HCT116 (cell line): Measurements from ENCODE around the gene RASGRP2.

Experiments
- CTCF ChIP-seq, 3 experiments: fragments of 200-600 bp in 1 of 3; sonication (generic) in 1 of 3; IDR thresholded peaks in 2 of 3; conservative IDR thresholded peaks in 1 of 3; 2 replicates each; pipeline ENCODE4 v1.5.1; 2012 to 2017; ENCODE audit warnings: low read depth in 2 of 3, low read length in 2 of 3, antibody characterized with exemption in 1 of 3, borderline replicate concordance in 1 of 3, control low read depth in 1 of 3, mild to moderate bottlenecking in 1 of 3, mixed read lengths in 1 of 3, mixed run types in 1 of 3, moderate library complexity in 1 of 3; ENCODE audit not compliant: insufficient read depth in 1 of 3
- ELF1 ChIP-seq: IDR thresholded peaks from 2 replicates; pipeline ENCODE4 v1.6.1; 2012; ENCODE audit warnings: low read depth, borderline replicate concordance
- EZH2phosphoT487 ChIP-seq: fragments of 200-600 bp; IDR thresholded peaks from 2 replicates; pipeline ENCODE4 v1.6.1; 2018; ENCODE audit warnings: antibody characterized with exemption, borderline replicate concordance
- POLR2A ChIP-seq: IDR thresholded peaks from 2 replicates; pipeline ENCODE4 v1.7.0; 2011; ENCODE audit warnings: borderline replicate concordance; ENCODE audit not compliant: insufficient read depth, insufficient read length; ENCODE audit errors: extremely low read depth
- POLR2AphosphoS5 ChIP-seq: IDR thresholded peaks from 2 replicates; pipeline ENCODE4 v1.6.1; 2011; ENCODE audit warnings: mild to moderate bottlenecking, low read depth, low read length, moderate library complexity
- REST ChIP-seq: IDR thresholded peaks from 2 replicates; pipeline ENCODE4 v1.6.1; 2012; ENCODE audit warnings: low read depth
- YY1 ChIP-seq: IDR thresholded peaks from 2 replicates; pipeline ENCODE4 v1.6.1; 2011; ENCODE audit warnings: low read length, low read depth, moderate library complexity, mild to moderate bottlenecking; ENCODE audit not compliant: insufficient replicate concordance; ENCODE audit errors: extremely low read depth
- ZNF274 ChIP-seq: fragments of 200-500 bp; sonication (Bioruptor generic); IDR thresholded peaks from 2 replicates; pipeline ENCODE4 v1.6.1; 2014; ENCODE audit warnings: mild to moderate bottlenecking, low read depth, low read length, inconsistent platforms
- TF ChIP-seq, protein P1 (sequence below): IDR thresholded peaks from 2 replicates; pipeline ENCODE4 v1.6.1; 2012

DNA sequence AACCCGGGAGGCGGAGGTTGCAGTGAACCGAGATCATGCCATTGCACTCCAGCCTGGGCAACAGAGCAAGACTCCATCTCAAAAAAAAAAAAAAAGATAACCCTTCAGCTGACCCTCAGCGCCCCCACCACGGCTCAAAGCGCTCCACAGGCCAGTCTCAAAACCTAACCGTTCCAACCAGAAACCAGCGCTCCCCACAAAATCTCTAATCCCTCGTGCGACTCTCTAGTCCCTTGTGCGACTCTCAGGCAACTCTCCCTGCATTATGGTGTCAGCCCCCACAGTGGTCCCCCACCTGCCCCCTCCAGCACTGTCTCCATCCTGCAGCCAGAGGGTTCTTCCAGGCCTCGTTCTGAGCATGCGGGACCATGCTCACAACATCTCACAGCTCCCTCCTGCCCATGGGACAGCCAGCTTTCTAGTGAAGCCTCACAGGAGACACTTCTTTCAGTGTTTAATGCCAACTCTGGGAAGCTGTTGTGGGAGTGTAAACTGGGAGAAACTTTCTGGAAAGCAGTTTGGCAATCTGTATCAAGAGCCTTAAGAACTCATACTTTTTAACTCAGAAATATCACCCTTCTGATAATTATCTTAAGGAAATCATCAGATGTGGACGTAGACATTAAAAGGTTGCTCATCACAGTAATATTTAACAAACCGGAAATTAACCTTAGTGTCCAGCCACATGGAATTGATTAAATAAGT is 4.2 kb upstream of the RASGRP2 start:
- TF ChIP-seq, protein P1, sequence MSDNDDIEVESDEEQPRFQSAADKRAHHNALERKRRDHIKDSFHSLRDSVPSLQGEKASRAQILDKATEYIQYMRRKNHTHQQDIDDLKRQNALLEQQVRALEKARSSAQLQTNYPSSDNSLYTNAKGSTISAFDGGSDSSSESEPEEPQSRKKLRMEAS, result no peak
- TF ChIP-seq POLR2AphosphoS5 (no peak), ZNF274 (no peak), CTCF (IDR thresholded peaks at IDR 0.05 in 2 of 3, conservative IDR thresholded peaks at IDR 0.05 in 1 of 3; ENCODE audit: borderline replicate concordance in 1 of 3, insufficient read depth in 1 of 3, low read depth in 2 of 3, low read length in 2 of 3) (no peak), ELF1 (no peak), REST (no peak), POLR2A (no peak), YY1 (no peak), EZH2phosphoT487 (no peak)
